PC-9 (cell line): ENCODE measurements around the gene MAMSTR. TPM values are rescaled to one million over a fixed set of nuclear protein-coding genes. Genes with fewer than 3 reads are reported as not detected.
"Not testable (repeated sequence)": the region's sequence is repeated elsewhere in the genome, so short reads cannot be mapped to it uniquely, and the experiment has no call there.

Experiments
- BruUV-seq: library from RNA; stranded (reverse); fragments of 400-500 nt; replicated peaks from 2 replicates; lab custom pipeline; 2021; lab: Mats Ljungman, UMichigan
- CTCF ChIA-PET: fragments of 300-600 bp; sonication (Branson Sonifier 250); formaldehyde crosslinking; loops from one replicate; lab custom pipeline; 2022; ENCODE audit warnings: antibody characterized with exemption; lab: Charles Lee
- POLR2A ChIA-PET: fragments of 300-600 bp; sonication (Branson Sonifier 250); formaldehyde crosslinking; loops from one replicate; lab custom pipeline; 2022; ENCODE audit warnings: antibody characterized with exemption; ENCODE audit not compliant: unreplicated experiment; lab: Charles Lee
- DNase-seq, 2 experiments: peaks; one replicate each; pipeline versions ENCODE4 v3.0.0 to v3.0.0-alpha.2; 2015 to 2022; ENCODE audit warnings: mixed read lengths in 1 of 2
- H2AFZ ChIP-seq: fragments of 200-600 bp; sonication (generic); 2 replicates; pipeline ENCODE4 v1.8.1; 2017; ENCODE audit warnings: antibody characterized with exemption
- H3F3A ChIP-seq: fragments of 200-600 bp; sonication (generic); 2 replicates; pipeline ENCODE4 v1.8.1; 2017; ENCODE audit warnings: antibody characterized with exemption, mild to moderate bottlenecking, low read depth; ENCODE audit not compliant: insufficient read depth
- H3K27ac ChIP-seq: fragments of 200-600 bp; sonication (generic); 2 replicates; pipeline ENCODE4 v1.6.1; 2016; ENCODE audit warnings: mixed run types
- H3K27me3 ChIP-seq: fragments of 200-600 bp; sonication (generic); 2 replicates; pipeline ENCODE4 v1.6.1; 2016; ENCODE audit warnings: low read depth, mixed run types; ENCODE audit not compliant: insufficient read depth
- H3K36me3 ChIP-seq: fragments of 200-600 bp; sonication (generic); 2 replicates; pipeline ENCODE4 v1.6.1; 2016; ENCODE audit warnings: low read depth, mixed run types
- H3K4me1 ChIP-seq: fragments of 200-600 bp; sonication (generic); replicated peaks from 2 replicates; pipeline ENCODE4 v1.6.1; 2016; ENCODE audit warnings: mixed run types; ENCODE audit not compliant: insufficient read depth
- H3K4me2 ChIP-seq: fragments of 200-600 bp; sonication (generic); 2 replicates; pipeline ENCODE4 v1.6.1; 2017; ENCODE audit warnings: mixed run types
- H3K4me3 ChIP-seq: fragments of 200-600 bp; sonication (generic); 2 replicates; pipeline ENCODE4 v1.6.1; 2016; ENCODE audit warnings: mixed run types
- H3K79me2 ChIP-seq: fragments of 200-600 bp; sonication (generic); 2 replicates; pipeline ENCODE4 v1.6.1; 2017; ENCODE audit warnings: low read depth, mixed run types
- H3K9me2 ChIP-seq: fragments of 200-600 bp; sonication (generic); 2 replicates; pipeline ENCODE4 v1.8.1; 2017; ENCODE audit warnings: mild to moderate bottlenecking; ENCODE audit not compliant: insufficient read depth
- H3K9me3 ChIP-seq: fragments of 200-600 bp; sonication (generic); 2 replicates; pipeline ENCODE4 v1.8.1; 2016; ENCODE audit warnings: low read depth; ENCODE audit not compliant: insufficient read depth
- H4K20me1 ChIP-seq: fragments of 200-600 bp; sonication (generic); 2 replicates; pipeline ENCODE4 v1.8.1; 2017; ENCODE audit not compliant: insufficient read depth
- CTCF ChIP-seq: fragments of 200-600 bp; sonication (generic); conservative IDR thresholded peaks from 2 replicates; pipeline ENCODE4 v1.6.1; 2017; ENCODE audit warnings: mixed run types, antibody characterized with exemption, mild to moderate bottlenecking, moderate library complexity
- EZH2 ChIP-seq: fragments of 200-600 bp; sonication (generic); IDR thresholded peaks from 2 replicates; pipeline ENCODE4 v1.8.0; 2017; ENCODE audit warnings: antibody characterized with exemption, low read depth
- intact Hi-C: fragments of 100-400 bp; cut with micrococcal nuclease; formaldehyde crosslinking; loops from one replicate; pipeline ENCODE4 v1.10.0; 2022; ENCODE audit not compliant: unreplicated experiment
- total RNA-seq: library from RNA; stranded (reverse); gene quantifications from 2 replicates; pipeline ENCODE4 v1.2.3, GENCODE V29; 2021

MAMSTR gene
- total RNA-seq, 1 experiment from 2014 or later = 2.6 TPM

GRCh38 chr19:48683349-48683748 lies 36.2 kb downstream of the MAMSTR start:
- Histone ChIP-seq H3K79me2 (no peaks in the 10 kb centered on the region), H3K27me3 (no peaks in the 10 kb centered on the region), H3K4me1 (peaks cover 31% of the 10 kb centered on the region), H3F3A (peaks cover 18% of the 10 kb centered on the region), H3K27ac (no peak overlapping the region), H3K9me2 (no peaks in the 10 kb centered on the region), H3K9me3 (no peaks in the 10 kb centered on the region), H4K20me1 (no peaks in the 10 kb centered on the region), H3K36me3 (no peaks in the 10 kb centered on the region), H2AFZ (no peak overlapping the region), H3K4me3 (no peak overlapping the region), H3K4me2 (no peak overlapping the region)
- DNase-seq = no peak
- BruUV-seq = no TSS peak
- CTCF ChIA-PET = no interaction called here
- no peak for TF ChIP-seq CTCF
- no peak for TF ChIP-seq EZH2
- intact Hi-C loops = no loop called here
- POLR2A ChIA-PET = no interaction called here

- no TSS peak for BruUV-seq
- TF ChIP-seq EZH2 (no peak), CTCF (no peak)
- H3K4me2 ChIP-seq = no peak overlapping the region
- no peak overlapping the region for H3K27ac ChIP-seq
- no peaks in the 10 kb centered on the region for H4K20me1 ChIP-seq
- H3K4me1 ChIP-seq = peaks cover 49% of the 10 kb centered on the region
- H3F3A ChIP-seq = peaks cover 29% of the 10 kb centered on the region
- no peaks in the 10 kb centered on the region for H3K9me2 ChIP-seq
- intact Hi-C loops = no loop called here
- ChIA-PET CTCF (no interaction called here), POLR2A (no interaction called here)
- no peak for DNase-seq
- H2AFZ ChIP-seq = no peak overlapping the region
- no peak overlapping the region for H3K4me3 ChIP-seq
- H3K79me2 ChIP-seq = no peaks in the 10 kb centered on the region
- H3K27me3 ChIP-seq = no peaks in the 10 kb centered on the region
- no peaks in the 10 kb centered on the region for H3K36me3 ChIP-seq
- no peaks in the 10 kb centered on the region for H3K9me3 ChIP-seq
These were observed 38.4 kb downstream of the MAMSTR start for GRCh38 chr19:48681127-48681470.

GRCh38 chr19:48680436-48681126 lies 38.9 kb downstream of the MAMSTR start:
- Histone ChIP-seq H3K27me3 (no peaks in the 10 kb centered on the region), H3K79me2 (no peaks in the 10 kb centered on the region), H3K36me3 (no peaks in the 10 kb centered on the region), H3F3A (peaks cover 24% of the 10 kb centered on the region), H3K4me3 (no peak overlapping the region), H2AFZ (no peak overlapping the region), H3K9me3 (no peaks in the 10 kb centered on the region), H3K4me1 (peaks cover 46% of the 10 kb centered on the region), H3K4me2 (no peak overlapping the region), H3K27ac (no peak overlapping the region), H3K9me2 (no peaks in the 10 kb centered on the region), H4K20me1 (no peaks in the 10 kb centered on the region)
- intact Hi-C loops = no loop called here
- ChIA-PET CTCF (no interaction called here), POLR2A (no interaction called here)
- no peak for DNase-seq
- TF ChIP-seq CTCF (no peak), EZH2 (no peak)
- no TSS peak for BruUV-seq

- DNase-seq, BruUV-seq, H2AFZ ChIP-seq, H3K36me3 ChIP-seq, POLR2A ChIA-PET, H3K79me2 ChIP-seq, H3K27me3 ChIP-seq, H3K27ac ChIP-seq, CTCF ChIA-PET, H3K9me2 ChIP-seq, H3K4me2 ChIP-seq, H4K20me1 ChIP-seq, intact Hi-C loops, H3K9me3 ChIP-seq, H3K4me3 ChIP-seq: not testable (repeated sequence)
- H3F3A ChIP-seq = peaks cover 18% of the 10 kb centered on the region
- H3K4me1 ChIP-seq = peaks cover 40% of the 10 kb centered on the region
These were observed 39.5 kb downstream of the MAMSTR start for GRCh38 chr19:48680006-48680405.
